HG03439 (cell line): ENCODE results near the gene UBE2L6.

Experiments used
- ATAC-seq: cut with Tn5 transposase; IDR thresholded peaks from one replicate; pipeline ENCODE4 v1.9.1; 2021; ENCODE audit warnings: mild to moderate bottlenecking, moderate library complexity; ENCODE audit not compliant: unreplicated experiment

The UBE2L6 gene

GRCh38 chr11:57501953-57502352 lies 65.5 kb downstream of the UBE2L6 start:
- ATAC-seq = no peak
